ENCODE data around the gene TMEM14A.
"Not testable (repeated sequence)": the region's sequence is repeated elsewhere in the genome, so short reads cannot be mapped to it uniquely, and the experiment has no call there.

Gene TMEM14A

GRCh38 chr6:52681416-52681815 lies 10.5 kb downstream of the TMEM14A start:
- no peak for DNase-seq (ENCODE audit: low read depth in 1 of 2, low spot score in 1 of 2)
- in situ Hi-C loops (cut with HindIII; ENCODE audit: low pct_unique_long_range_greater_than_20kb, low sequenced_read_pairs), result no loop called here
- no peak for TF ChIP-seq JUND (IDR thresholded peaks at IDR 0.05; ENCODE audit: low read depth)

- no peak for TF ChIP-seq JUND (IDR thresholded peaks at IDR 0.05; ENCODE audit: low read depth)
Observed at GRCh38 chr6:52686878-52687699, 16.2 kb downstream of the TMEM14A start.

GRCh38 chr6:52689857-52690256 lies 18.9 kb downstream of the TMEM14A start:
- DNase-seq (ENCODE audit: low read depth in 1 of 2, low spot score in 1 of 2), result no peak

More at GRCh38 chr6:52686878-52687699, 16.2 kb downstream of the TMEM14A start:
- no peak for DNase-seq (ENCODE audit: low read depth in 1 of 2, low spot score in 1 of 2)
- in situ Hi-C loops (cut with HindIII; ENCODE audit: low pct_unique_long_range_greater_than_20kb, low sequenced_read_pairs), result no loop called here

GRCh38 chr6:52691718-52692117 lies 20.8 kb downstream of the TMEM14A start:
- DNase-seq (ENCODE audit: low read depth in 1 of 2, low spot score in 1 of 2), result no peak
- TF ChIP-seq JUND (IDR thresholded peaks at IDR 0.05; ENCODE audit: low read depth), result no peak
- in situ Hi-C loops (cut with HindIII; ENCODE audit: low pct_unique_long_range_greater_than_20kb, low sequenced_read_pairs), result no loop called here

More at GRCh38 chr6:52689857-52690256, 18.9 kb downstream of the TMEM14A start:
- in situ Hi-C loops (cut with HindIII; ENCODE audit: low pct_unique_long_range_greater_than_20kb, low sequenced_read_pairs), result no loop called here
- TF ChIP-seq JUND (IDR thresholded peaks at IDR 0.05; ENCODE audit: low read depth), result no peak

- no peak for DNase-seq (ENCODE audit: low read depth in 1 of 2, low spot score in 1 of 2)
- in situ Hi-C loops (cut with HindIII; ENCODE audit: low pct_unique_long_range_greater_than_20kb, low sequenced_read_pairs), result no loop called here
- no peak for TF ChIP-seq JUND (IDR thresholded peaks at IDR 0.05; ENCODE audit: low read depth)
Observed at GRCh38 chr6:52693773-52694172, 22.9 kb downstream of the TMEM14A start.

- in situ Hi-C loops (cut with HindIII; ENCODE audit: low pct_unique_long_range_greater_than_20kb, low sequenced_read_pairs), result no loop called here
- no peak for DNase-seq (ENCODE audit: low read depth in 1 of 2, low spot score in 1 of 2)
- TF ChIP-seq JUND (IDR thresholded peaks at IDR 0.05; ENCODE audit: low read depth), result no peak
Observed at GRCh38 chr6:52694404-52694803, 23.5 kb downstream of the TMEM14A start.

GRCh38 chr6:52696418-52696817 lies 25.5 kb downstream of the TMEM14A start:
- in situ Hi-C loops (cut with HindIII; ENCODE audit: low pct_unique_long_range_greater_than_20kb, low sequenced_read_pairs), result no loop called here
- no peak for DNase-seq (ENCODE audit: low read depth in 1 of 2, low spot score in 1 of 2)
- no peak for TF ChIP-seq JUND (IDR thresholded peaks at IDR 0.05; ENCODE audit: low read depth)

GRCh38 chr6:52697903-52698302 lies 27.0 kb downstream of the TMEM14A start:
- no peak for TF ChIP-seq JUND (IDR thresholded peaks at IDR 0.05; ENCODE audit: low read depth)
- in situ Hi-C loops (cut with HindIII; ENCODE audit: low pct_unique_long_range_greater_than_20kb, low sequenced_read_pairs), result no loop called here
- DNase-seq (ENCODE audit: low read depth in 1 of 2, low spot score in 1 of 2), result peak in 1 of 2 experiments; percentile 46

GRCh38 chr6:52704060-52704459 lies 33.1 kb downstream of the TMEM14A start:
- DNase-seq (ENCODE audit: low read depth in 1 of 2, low spot score in 1 of 2), result no peak
- in situ Hi-C loops (cut with HindIII; ENCODE audit: low pct_unique_long_range_greater_than_20kb, low sequenced_read_pairs), result no loop called here
- TF ChIP-seq JUND (IDR thresholded peaks at IDR 0.05; ENCODE audit: low read depth), result no peak

GRCh38 chr6:52704781-52705502 lies 34.0 kb downstream of the TMEM14A start:
- in situ Hi-C loops (cut with HindIII; ENCODE audit: low pct_unique_long_range_greater_than_20kb, low sequenced_read_pairs); DNase-seq (ENCODE audit: low read depth in 1 of 2, low spot score in 1 of 2): not testable (repeated sequence)

- in situ Hi-C loops (cut with HindIII; ENCODE audit: low pct_unique_long_range_greater_than_20kb, low sequenced_read_pairs), result no loop called here
- TF ChIP-seq JUND (IDR thresholded peaks at IDR 0.05; ENCODE audit: low read depth), result no peak
- DNase-seq (ENCODE audit: low read depth in 1 of 2, low spot score in 1 of 2), result no peak
Observed at GRCh38 chr6:52706001-52706400, 35.1 kb downstream of the TMEM14A start.

GRCh38 chr6:52707963-52708680 lies 37.2 kb downstream of the TMEM14A start:
- in situ Hi-C loops (cut with HindIII; ENCODE audit: low pct_unique_long_range_greater_than_20kb, low sequenced_read_pairs), result no loop called here
- no peak for TF ChIP-seq JUND (IDR thresholded peaks at IDR 0.05; ENCODE audit: low read depth)
- no peak for DNase-seq (ENCODE audit: low read depth in 1 of 2, low spot score in 1 of 2)

- DNase-seq (ENCODE audit: low read depth in 1 of 2, low spot score in 1 of 2), result no peak
- TF ChIP-seq JUND (IDR thresholded peaks at IDR 0.05; ENCODE audit: low read depth), result no peak
- in situ Hi-C loops (cut with HindIII; ENCODE audit: low pct_unique_long_range_greater_than_20kb, low sequenced_read_pairs), result no loop called here
Observed at GRCh38 chr6:52712136-52712535, 41.2 kb downstream of the TMEM14A start.

GRCh38 chr6:52714761-52715160 lies 43.8 kb downstream of the TMEM14A start:
- in situ Hi-C loops (cut with HindIII; ENCODE audit: low pct_unique_long_range_greater_than_20kb, low sequenced_read_pairs); DNase-seq (ENCODE audit: low read depth in 1 of 2, low spot score in 1 of 2): not testable (repeated sequence)

All from T47D (cell line).